ENCODE data around the gene PI16. TPM values are rescaled to one million over a fixed set of nuclear protein-coding genes. Genes with fewer than 3 reads are reported as not detected.

The PI16 gene
- total RNA-seq, 1 experiment from 2014 or later, result 0.17 TPM

- TF ChIP-seq GRHL2 (CRISPR knock-in tag; IDR thresholded peaks at IDR 0.05; ENCODE audit: insufficient replicate concordance, severe bottlenecking), result no peak
- TF ChIP-seq SP1 (CRISPR knock-in tag; conservative IDR thresholded peaks at IDR 0.05), result no peak
- no peak for TF ChIP-seq MXD4 (CRISPR knock-in tag; IDR thresholded peaks at IDR 0.05; ENCODE audit: borderline replicate concordance)
- TF ChIP-seq ELF4 (CRISPR knock-in tag; IDR thresholded peaks at IDR 0.05; ENCODE audit: low read depth), result no peak
- TF ChIP-seq CREM (CRISPR knock-in tag; IDR thresholded peaks at IDR 0.05), result no peak
- TF ChIP-seq ETV6 (CRISPR knock-in tag; IDR thresholded peaks at IDR 0.05), result no peak
- no peak for TF ChIP-seq TEAD4 (CRISPR knock-in tag; IDR thresholded peaks at IDR 0.05)
- TF ChIP-seq ZNF512 (CRISPR knock-in tag; IDR thresholded peaks at IDR 0.05; ENCODE audit: borderline replicate concordance), result no peak
- no peak for TF ChIP-seq ZNF281 (CRISPR knock-in tag; IDR thresholded peaks at IDR 0.05)
Observed at GRCh38 chr6:37006793-37007339, 52.3 kb downstream of the PI16 start (continued).

DNA sequence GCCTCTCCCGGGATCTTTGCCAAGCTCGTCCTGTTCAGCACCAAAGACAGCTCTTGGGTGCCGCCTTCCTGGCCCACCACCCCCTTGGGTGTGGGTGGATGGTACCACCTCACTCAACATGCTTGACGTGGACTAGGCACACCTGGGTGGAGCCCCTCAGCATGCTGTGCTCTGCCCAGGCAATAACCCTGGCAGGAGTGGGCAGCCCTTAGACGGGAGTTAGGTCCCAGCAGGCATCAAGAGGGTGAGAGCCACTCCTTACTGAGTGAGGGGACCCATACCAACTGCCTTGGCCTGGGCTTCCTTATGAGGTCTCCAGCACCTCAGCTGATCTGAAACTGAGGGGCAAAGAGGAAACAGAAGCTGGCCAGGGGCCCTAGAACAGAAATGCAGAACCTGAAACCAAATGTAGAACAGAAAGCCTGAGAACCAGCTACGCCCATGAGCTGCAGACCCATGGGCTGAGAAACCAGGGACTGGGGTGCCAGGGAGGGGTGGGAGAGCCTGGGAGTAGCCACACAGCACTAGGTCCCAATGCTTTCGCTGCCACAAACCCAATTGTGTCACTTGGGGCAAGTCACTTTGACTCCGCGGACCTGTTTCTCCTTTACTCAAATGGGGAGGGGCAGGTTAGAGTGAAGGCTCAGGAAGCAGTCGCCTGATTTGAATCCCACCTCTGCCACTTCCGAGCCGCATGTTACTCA lies 53.0 kb downstream of the PI16 start:
- Mint-ChIP-seq H3K36me3 (no peaks in the 10 kb centered on the region), H3K4me1 (no peaks in the 10 kb centered on the region), H3K27ac (no peak overlapping the region; the same call in 1 of the 2 replicates), H3K27me3 (ENCODE audit: low read depth) (no peaks in the 10 kb centered on the region), H3K9me3 (no peaks in the 10 kb centered on the region), H3K4me3 (no peak overlapping the region)
- CTCF ChIA-PET, result interaction anchor here (0.6 to 2.6 kb wide), 9 partner anchors 9 to 319 kb away, joined by 3 to 41 read pairs (median 4); no protein-coding TSS in a partner anchor
- no peak for DNase-seq (ENCODE audit: low spot score)
- POLR2A ChIA-PET, result interaction anchor here (2.1 kb wide), 1 partner anchor 11 kb away, joined by 5 read pairs; no protein-coding TSS in a partner anchor
- no peak for ATAC-seq
- no peak for TF ChIP-seq ESRRA (CRISPR knock-in tag; IDR thresholded peaks at IDR 0.05; ENCODE audit: borderline replicate concordance)
- no peak for TF ChIP-seq ZNF219 (CRISPR knock-in tag; IDR thresholded peaks at IDR 0.05; ENCODE audit: borderline replicate concordance)
- TF ChIP-seq, protein P1, sequence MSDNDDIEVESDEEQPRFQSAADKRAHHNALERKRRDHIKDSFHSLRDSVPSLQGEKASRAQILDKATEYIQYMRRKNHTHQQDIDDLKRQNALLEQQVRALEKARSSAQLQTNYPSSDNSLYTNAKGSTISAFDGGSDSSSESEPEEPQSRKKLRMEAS (CRISPR knock-in tag; IDR thresholded peaks at IDR 0.05), result no peak
- TF ChIP-seq ERG (CRISPR knock-in tag; IDR thresholded peaks at IDR 0.05), result no peak
- TF ChIP-seq ZNF138 (CRISPR knock-in tag; conservative IDR thresholded peaks at IDR 0.05), result no peak
- no peak for TF ChIP-seq RORB (CRISPR knock-in tag; IDR thresholded peaks at IDR 0.05)
- no peak for TF ChIP-seq NFYB (CRISPR knock-in tag; conservative IDR thresholded peaks at IDR 0.05; ENCODE audit: low read depth)
- TF ChIP-seq FOXK1 (CRISPR knock-in tag; IDR thresholded peaks at IDR 0.05), result no peak
- no peak for TF ChIP-seq HMGA2 (CRISPR knock-in tag; IDR thresholded peaks at IDR 0.05)
- TF ChIP-seq ARID4B (CRISPR knock-in tag; IDR thresholded peaks at IDR 0.05; ENCODE audit: borderline replicate concordance), result no peak
- TF ChIP-seq USF2 (CRISPR knock-in tag; IDR thresholded peaks at IDR 0.05), result no peak
- TF ChIP-seq GRHL2 (CRISPR knock-in tag; IDR thresholded peaks at IDR 0.05; ENCODE audit: insufficient replicate concordance, severe bottlenecking), result no peak
- no peak for TF ChIP-seq IRF1 (CRISPR knock-in tag; IDR thresholded peaks at IDR 0.05)
- no peak for TF ChIP-seq CDX4 (CRISPR knock-in tag; IDR thresholded peaks at IDR 0.05; ENCODE audit: borderline replicate concordance)
